GM12878 (cell line): ENCODE measurements around the gene SPRED3. TPM values are rescaled to one million over a fixed set of nuclear protein-coding genes. Genes with fewer than 3 reads are reported as not detected.

ENCODE experiments used
- CHD2 ChIP-seq: IDR thresholded peaks from 2 replicates; pipeline ENCODE4 v1.6.1; 2011; ENCODE audit warnings: low read depth, low read length, improper control_type of control experiment, borderline replicate concordance
- ESRRA ChIP-seq: IDR thresholded peaks from 2 replicates; pipeline ENCODE4 v1.6.1; 2012; ENCODE audit warnings: mild to moderate bottlenecking, low read length, improper control_type of control experiment
- HDGF ChIP-seq: fragments of 450-650 bp; IDR thresholded peaks from 2 replicates; pipeline ENCODE4 v1.6.1; 2016; ENCODE audit warnings: antibody characterized with exemption
- MEF2A ChIP-seq: IDR thresholded peaks from 2 replicates; pipeline ENCODE4 v1.6.1; 2011; ENCODE audit warnings: low read depth, mild to moderate bottlenecking, low read length, moderate library complexity; ENCODE audit not compliant: insufficient read depth
- NFXL1 ChIP-seq: fragments of 450-650 bp; IDR thresholded peaks from 2 replicates; pipeline ENCODE4 v1.6.1; 2017; ENCODE audit warnings: antibody characterized with exemption, mild to moderate bottlenecking, borderline replicate concordance
- RELA ChIP-seq: fragments of 450-650 bp; IDR thresholded peaks from 2 replicates; pipeline ENCODE4 v1.8.0; 2014; ENCODE audit warnings: borderline replicate concordance; ENCODE audit not compliant: partially characterized antibody
- REST ChIP-seq: IDR thresholded peaks from 2 replicates; pipeline ENCODE4 v1.6.1; 2012; ENCODE audit warnings: mild to moderate bottlenecking, low read depth, low read length
- TAF1 ChIP-seq: IDR thresholded peaks from 2 replicates; pipeline ENCODE4 v1.6.1; 2011; ENCODE audit warnings: mild to moderate bottlenecking, low read depth, low read length, borderline replicate concordance
- YY1 ChIP-seq: IDR thresholded peaks from 2 replicates; pipeline ENCODE4 v1.6.1; 2011; ENCODE audit warnings: low read depth, mild to moderate bottlenecking, low read length
- ZSCAN29 ChIP-seq: fragments of 450-650 bp; IDR thresholded peaks from 2 replicates; pipeline ENCODE4 v1.6.1; 2017; ENCODE audit warnings: mild to moderate bottlenecking, moderate library complexity
- polyA plus RNA-seq, 11 experiments: library from polyadenylated mRNA; depleted of rRNA in 4 of 11; unstranded in 6 of 11; stranded (reverse) in 5 of 11; fragments of >200 nt; fragmentation: Nextera tagmentation in 4 of 11; fragmentation: Illumina TruSeq in 1 of 11; extraction: Ambion mirVana in 4 of 11; extraction: Trizol in 1 of 11; gene quantifications; 1 replicate in 1 of 11; 2 replicates in 10 of 11; pipeline versions ENCODE4 v1.2.1 to v1.2.3, GENCODE V29; 2011 to 2016; ENCODE audit warnings: inconsistent platforms in 2 of 11, missing spikeins in 2 of 11, low read depth in 1 of 11
- total RNA-seq, 4 experiments: library from RNA; depleted of rRNA in 3 of 4; stranded (reverse); fragments of >200 nt in 3 of 4; fragmentation: Illumina TruSeq in 1 of 4; extraction: Trizol in 1 of 4; gene quantifications; 2 replicates each; pipeline versions ENCODE4 v1.2.1 to v1.2.3, GENCODE V29; 2013 to 2021

The SPRED3 gene
- total and polyA plus RNA-seq, 10 of the 15 experiments (the other 5 are each of a cell fraction or from before 2014, with no cell fraction given): 0.09 to 1.5 (median 0.31) TPM; not detected in 2

GRCh38 chr19:38402967-38403674 lies 14.6 kb downstream of the SPRED3 start, which contains the start of gene FAM98C (continued):
- TF ChIP-seq TAF1 (0 out of 2 replicates have a peak, but pooled peaks have one; percentile 46), CHD2 (peak; percentile 84), ESRRA (no peak), NFXL1 (no peak), RELA (no peak), ZSCAN29 (peak; percentile 41; the same call in 1 of the 2 replicates), REST (no peak), YY1 (peak; percentile 54; the same call in 1 of the 2 replicates), HDGF (no peak), MEF2A (no peak)
